Retina (tissue), 1 donor: Measurements from ENCODE around the gene TBRG4.

Experiments
- DNase-seq: peaks from one replicate; pipeline ENCODE4 v3.0.0-alpha.2; 2016

TBRG4 gene

GRCh38 chr7:45087301-45088145 is 24.0 kb downstream of the TBRG4 start:
- DNase-seq: no peak

- DNase-seq: no peak
Observed at GRCh38 chr7:45086331-45087065, 25.0 kb downstream of the TBRG4 start.

DNA sequence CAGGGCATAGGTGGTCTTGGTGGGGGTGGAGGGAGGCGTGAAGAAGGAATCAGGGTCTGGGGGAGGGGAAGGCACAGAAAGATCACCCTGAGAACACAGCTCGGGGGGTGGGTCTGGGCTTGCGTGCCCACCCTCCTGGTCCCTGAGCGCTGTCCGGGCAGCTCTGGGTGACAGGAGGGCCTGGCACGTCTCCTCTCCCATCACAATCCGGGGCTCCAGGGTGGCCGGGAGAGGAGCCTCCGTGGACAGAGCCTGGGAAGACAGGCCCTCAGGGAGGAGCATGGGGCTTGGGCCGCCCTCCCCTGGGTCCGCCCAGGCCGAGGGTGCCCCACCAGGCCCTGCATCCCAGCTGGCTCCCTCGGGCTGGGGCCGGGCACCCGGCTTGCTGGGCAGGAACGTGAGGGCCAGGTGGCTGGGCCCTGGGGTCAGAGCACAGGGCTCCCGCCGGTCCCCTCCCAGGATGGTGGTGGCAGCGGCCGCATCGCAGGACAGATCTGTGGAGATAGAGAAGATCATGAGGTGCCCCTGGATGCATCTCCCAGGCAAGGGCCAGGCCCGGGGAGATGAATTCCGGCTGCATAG is 25.8 kb downstream of the TBRG4 start:
- no peak for DNase-seq

- DNase-seq: no peak
Observed at GRCh38 chr7:45084901-45085618, 26.4 kb downstream of the TBRG4 start.

GRCh38 chr7:45084336-45084735 is 27.2 kb downstream of the TBRG4 start:
- DNase-seq: no peak

DNA sequence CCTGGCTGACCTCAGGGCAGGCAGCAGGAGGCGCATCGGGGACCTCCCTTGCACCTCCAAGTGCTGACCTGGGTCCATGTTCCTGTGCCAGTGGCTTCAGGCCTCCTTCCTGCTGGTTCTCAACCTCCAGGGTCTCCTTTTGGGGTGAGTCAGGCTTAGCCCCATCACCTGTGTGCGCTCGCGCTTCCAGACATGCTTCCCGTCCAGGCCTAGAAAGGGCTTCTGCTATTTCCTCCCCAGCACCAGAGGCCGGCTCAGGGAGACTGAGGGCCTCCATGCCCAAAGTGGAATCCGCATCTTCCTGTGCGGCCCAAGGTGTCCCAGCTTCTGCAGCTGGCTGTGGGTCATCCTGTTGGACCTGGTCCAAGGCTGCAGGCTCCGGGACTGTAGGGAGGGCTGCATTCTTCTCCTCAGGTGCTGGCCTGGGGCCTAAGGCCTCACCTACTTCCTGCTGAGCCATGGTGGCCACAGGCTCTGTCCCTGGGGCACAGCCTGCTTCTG is 28.6 kb downstream of the TBRG4 start:
- no peak for DNase-seq

DNA sequence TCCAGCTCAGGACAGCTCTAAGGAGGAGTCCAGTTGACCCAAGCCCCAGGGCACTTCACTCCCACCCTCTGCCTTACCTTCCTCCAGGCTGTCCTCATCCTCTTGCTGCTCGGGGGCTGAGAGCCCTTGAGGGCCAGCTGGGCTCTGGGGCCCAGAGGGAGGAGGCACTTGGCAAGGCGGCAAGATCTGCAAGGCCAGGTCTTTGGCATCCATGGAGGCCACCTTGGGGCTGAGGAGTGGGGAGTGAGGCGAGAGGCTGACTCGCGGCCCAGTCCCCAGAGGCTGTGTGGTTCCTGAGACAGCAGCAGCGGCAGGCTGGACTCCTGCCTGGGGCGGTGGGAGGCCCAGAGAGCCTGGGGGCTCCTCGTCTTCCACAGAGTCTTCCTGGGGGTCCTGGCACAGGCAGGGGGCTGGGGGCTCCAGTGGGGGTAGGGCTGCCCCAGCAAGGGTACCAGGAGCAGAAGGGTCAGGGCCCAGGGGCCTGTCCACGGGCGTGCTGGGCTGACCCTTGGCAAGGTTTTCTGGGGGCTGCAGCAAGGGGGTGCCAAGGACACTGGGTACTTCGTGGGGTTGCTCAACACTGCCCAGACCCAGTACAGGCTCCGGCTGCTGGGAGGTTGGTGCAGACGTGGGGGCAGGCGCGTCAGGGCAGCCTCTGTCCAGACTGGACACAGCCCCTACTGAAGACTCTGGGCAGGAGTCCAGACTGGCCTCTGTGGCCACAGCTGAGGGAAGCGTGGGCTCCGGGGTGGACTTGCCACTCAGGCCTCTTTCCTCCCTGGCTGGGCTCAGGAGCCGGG is 29.3 kb downstream of the TBRG4 start:
- DNase-seq: no peak

DNA sequence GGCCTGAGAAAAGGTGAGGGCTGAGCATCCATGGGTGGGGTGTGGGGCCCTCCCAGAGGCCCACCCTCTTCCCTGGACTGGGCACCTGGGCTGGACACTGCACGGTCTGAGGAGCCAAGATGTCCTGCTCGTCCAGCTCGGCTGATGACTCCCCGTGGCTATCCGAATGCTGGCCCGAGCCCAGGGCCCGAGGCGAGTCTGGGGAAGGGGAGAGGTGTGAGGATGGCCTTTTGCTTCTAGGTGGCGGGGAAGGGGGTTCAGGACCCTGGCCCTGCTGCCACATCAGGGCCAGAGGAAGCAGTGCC is 29.9 kb downstream of the TBRG4 start:
- DNase-seq: no peak

- no peak for DNase-seq
Observed at GRCh38 chr7:45080958-45081669, 30.4 kb downstream of the TBRG4 start.

GRCh38 chr7:45080265-45080957 is 31.1 kb downstream of the TBRG4 start:
- DNase-seq: no peak

DNA sequence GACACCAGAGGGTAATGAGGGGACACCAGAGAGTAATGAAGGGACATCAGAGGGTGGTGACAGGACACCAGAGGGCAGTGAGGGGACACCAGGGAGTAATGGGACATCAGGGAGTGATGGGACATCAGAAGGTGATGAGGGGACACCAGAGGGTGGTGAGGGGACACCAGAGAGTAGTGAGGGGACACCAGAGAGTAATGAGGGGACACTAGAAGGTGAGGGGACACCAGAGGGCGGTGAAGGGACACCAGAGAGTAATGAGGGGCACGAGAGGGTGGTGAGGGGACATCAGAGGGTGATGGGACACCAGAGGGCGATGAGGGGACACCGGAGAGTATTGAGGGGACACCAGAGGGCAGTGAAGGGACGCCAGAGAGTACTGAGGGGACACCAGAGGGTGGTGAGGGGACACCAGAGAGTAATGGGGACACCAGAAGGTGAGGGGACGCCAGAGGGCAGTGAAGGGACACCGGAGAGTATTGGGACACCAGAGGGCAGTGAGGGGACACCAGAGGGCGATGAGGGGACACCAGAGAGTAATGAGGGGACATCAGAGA is 33.3 kb downstream of the TBRG4 start:
- no peak for DNase-seq

GRCh38 chr7:45077579-45077978 is 33.9 kb downstream of the TBRG4 start:
- DNase-seq: no peak

DNA sequence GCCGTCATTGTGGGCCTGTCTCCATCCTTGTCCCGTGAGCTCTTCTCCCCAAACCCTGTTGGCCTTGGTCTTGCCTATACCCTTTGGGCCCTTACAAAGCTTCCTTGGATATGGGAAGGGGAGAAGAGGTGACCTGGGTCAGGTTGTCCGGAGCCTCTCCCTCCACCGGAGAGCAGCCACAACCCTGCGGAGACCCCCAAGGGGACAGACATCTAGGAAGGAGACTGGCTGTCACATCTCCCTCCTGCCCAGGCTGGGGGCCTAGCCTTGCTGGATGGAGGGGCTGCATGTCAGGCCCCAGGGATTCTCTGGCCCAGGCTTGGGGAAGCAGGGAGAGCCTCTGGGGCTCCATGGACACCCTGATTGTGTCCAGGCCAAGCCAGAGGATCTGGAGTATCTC is 34.6 kb downstream of the TBRG4 start:
- no peak for DNase-seq

GRCh38 chr7:45075871-45076796 is 35.4 kb downstream of the TBRG4 start:
- DNase-seq: no peak

DNA sequence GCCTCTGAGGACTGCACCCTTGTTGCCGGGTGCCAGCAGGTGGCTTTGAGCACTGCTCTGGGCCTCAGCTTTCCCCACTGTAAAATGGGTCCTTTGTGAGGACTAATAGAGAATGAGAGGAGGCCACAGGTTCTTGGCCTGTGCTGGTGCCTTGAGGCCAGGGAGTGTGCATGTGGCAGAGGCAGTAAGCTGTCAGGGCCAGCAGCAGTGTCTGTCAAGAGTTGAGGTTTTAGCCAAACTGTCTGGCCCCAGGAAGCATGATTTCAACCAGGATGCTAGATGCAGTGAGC is 36.2 kb downstream of the TBRG4 start:
- DNase-seq: no peak

DNA sequence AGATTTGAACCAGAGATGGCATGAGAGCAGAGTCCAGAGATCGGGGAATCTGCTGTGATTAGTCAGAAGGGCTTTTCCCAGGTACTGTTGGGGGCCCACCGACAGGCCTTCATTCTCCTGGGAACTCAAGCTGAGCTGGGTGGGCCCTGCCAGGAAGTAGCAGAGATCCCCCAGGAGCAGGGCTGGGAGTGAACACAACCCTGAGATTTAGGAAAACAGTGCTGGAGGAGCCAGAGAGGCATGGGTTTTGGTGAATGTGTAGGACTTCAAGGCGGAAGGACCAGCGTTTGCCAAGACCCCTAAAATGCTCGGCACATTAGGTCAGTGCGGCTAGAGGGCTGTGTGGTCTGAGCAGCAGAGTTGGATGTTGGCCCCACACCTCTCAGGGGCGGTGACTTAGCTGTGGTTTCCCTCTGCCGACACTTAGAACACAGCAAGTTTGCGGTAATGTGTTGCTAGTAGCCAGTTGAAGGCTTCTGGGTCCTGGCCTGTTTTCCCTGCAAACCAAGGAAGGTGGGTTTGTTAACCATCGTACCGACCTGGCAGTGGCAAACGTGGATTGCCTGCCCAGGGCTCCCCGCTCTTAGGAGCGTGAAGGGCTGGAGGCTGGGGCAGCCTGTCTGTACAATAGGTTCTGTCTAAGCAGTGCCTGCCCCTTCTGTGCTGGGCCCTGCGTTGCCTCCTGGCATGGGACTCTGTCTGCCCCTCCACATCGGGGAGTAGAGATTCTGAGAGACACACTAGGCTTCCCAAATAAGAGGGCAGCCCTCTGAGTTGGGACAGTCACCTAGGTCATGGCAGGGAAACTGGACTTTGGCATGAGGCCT is 36.8 kb downstream of the TBRG4 start:
- no peak for DNase-seq

DNA sequence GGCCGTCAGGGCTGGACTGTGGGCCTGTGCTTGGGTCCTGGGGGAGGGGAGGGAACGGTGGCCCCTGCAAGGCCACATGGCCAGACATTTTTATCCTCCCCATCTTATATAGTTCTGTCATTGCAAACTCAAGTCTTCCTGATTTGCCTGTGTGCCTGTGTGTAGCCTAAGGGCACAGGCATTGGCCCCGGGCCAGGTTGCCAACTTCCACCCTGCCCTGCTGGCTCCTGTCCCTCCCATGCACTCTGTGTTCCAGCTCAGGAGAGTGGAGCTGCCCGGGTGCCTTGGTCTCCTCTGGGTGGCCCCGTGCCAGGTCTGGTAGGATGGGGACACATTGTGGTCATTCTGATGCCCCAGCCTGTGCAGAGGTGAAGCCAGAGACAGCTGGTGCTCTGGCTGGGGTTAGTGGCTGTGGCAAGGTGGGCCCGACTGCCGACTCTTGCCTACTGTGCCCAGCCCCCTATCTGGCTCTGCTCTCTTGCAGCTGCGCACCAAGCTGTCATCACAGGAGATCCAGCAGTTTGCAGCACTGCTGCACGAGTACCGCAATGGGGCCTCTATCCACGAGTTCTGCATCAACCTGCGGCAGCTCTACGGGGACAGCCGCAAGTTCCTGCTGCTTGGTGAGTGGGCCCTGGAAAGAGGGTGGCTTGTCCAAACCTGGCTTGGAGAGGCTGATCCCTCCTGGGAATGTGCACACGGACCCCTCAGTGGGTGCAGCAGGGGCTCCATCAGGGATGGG is 37.5 kb downstream of the TBRG4 start:
- no peak for DNase-seq
